CD4-positive, alpha-beta T cell (primary cell): Measurements from ENCODE around the gene PDGFD. TPM values are rescaled to one million over a fixed set of nuclear protein-coding genes. Genes with fewer than 3 reads are reported as not detected.

Source experiments
- ATAC-seq: fragments of 200-7000 bp; cut with Tn5 transposase; one replicate; pipeline ENCODE4 v1.10.0; 2022; ENCODE audit warnings: mild to moderate bottlenecking; ENCODE audit not compliant: poor library complexity
- CTCF ChIA-PET: fragments of 350-600 bp; sonication (Branson Sonifier 250); formaldehyde crosslinking; loops from one replicate; lab custom pipeline; 2021; ENCODE audit warnings: antibody characterized with exemption, inconsistent platforms; lab: Charles Lee
- POLR2A ChIA-PET: fragments of 350-600 bp; sonication (Branson Sonifier 250); formaldehyde crosslinking; loops from one replicate; lab custom pipeline; 2021; ENCODE audit warnings: antibody characterized with exemption, inconsistent platforms; lab: Charles Lee
- DNase-seq, 14 experiments: peaks; one replicate each; pipeline ENCODE4 v3.0.0-alpha.2; 2013 to 2020; ENCODE audit warnings: mixed read lengths in 2 of 14
- H3K27ac ChIP-seq, 2 donors: one replicate each; pipeline versions ENCODE4 v1.5.1 to v1.7.0; 2013; ENCODE audit warnings: low read length in 2 of 2, low read depth in 1 of 2, mild to moderate bottlenecking in 1 of 2
- H3K27me3 ChIP-seq, 2 experiments: 1 replicate in 1 of 2; 2 replicates in 1 of 2; pipeline versions ENCODE4 v1.6.1 to v1.7.0; 2013; ENCODE audit warnings: low read length in 2 of 2, control low read depth in 1 of 2, mild to moderate bottlenecking in 1 of 2, moderate library complexity in 1 of 2; ENCODE audit not compliant: insufficient read depth in 2 of 2, control insufficient read depth in 1 of 2
- H3K36me3 ChIP-seq: one replicate; pipeline ENCODE4 v1.6.1; 2013; ENCODE audit warnings: low read length, control low read depth; ENCODE audit not compliant: insufficient read depth
- H3K4me1 ChIP-seq: one replicate; pipeline ENCODE4 v1.6.1; 2013; ENCODE audit warnings: low read length, control low read depth; ENCODE audit not compliant: insufficient read depth
- H3K4me3 ChIP-seq: one replicate; pipeline ENCODE4 v1.5.1; 2013; ENCODE audit warnings: mild to moderate bottlenecking, low read length, moderate library complexity
- H3K9me3 ChIP-seq, 2 experiments: 1 replicate in 1 of 2; 2 replicates in 1 of 2; pipeline versions ENCODE4 v1.6.1 to v1.7.0; 2013; ENCODE audit warnings: low read length in 2 of 2, mild to moderate bottlenecking in 2 of 2, control low read depth in 1 of 2, moderate library complexity in 1 of 2; ENCODE audit not compliant: control insufficient read depth in 1 of 2, insufficient read depth in 1 of 2
- H3K27ac Mint-ChIP-seq: one replicate; pipeline ENCODE4 v1.8.0; 2020; ENCODE audit warnings: mixed read lengths
- H3K27me3 Mint-ChIP-seq: one replicate; pipeline ENCODE4 v1.8.0; 2021; ENCODE audit warnings: mixed read lengths
- H3K36me3 Mint-ChIP-seq: one replicate; pipeline ENCODE4 v1.8.0; 2021; ENCODE audit warnings: low read depth, mixed read lengths
- H3K4me1 Mint-ChIP-seq: one replicate; pipeline ENCODE4 v1.8.0; 2021; ENCODE audit warnings: low read depth, mixed read lengths
- H3K4me3 Mint-ChIP-seq: one replicate; pipeline ENCODE4 v1.8.0; 2020; ENCODE audit warnings: mild to moderate bottlenecking, mixed read lengths
- H3K9me3 Mint-ChIP-seq: one replicate; pipeline ENCODE4 v1.8.0; 2020; ENCODE audit warnings: mixed read lengths
- CTCF ChIP-seq: fragments of 200-600 bp; IDR thresholded peaks from one replicate; pipeline ENCODE4 v1.8.0; 2022; ENCODE audit warnings: antibody characterized with exemption, mild to moderate bottlenecking
- intact Hi-C, 2 experiments: fragments of 100-400 bp; cut with DNase I in 1 of 2; cut with micrococcal nuclease in 1 of 2; formaldehyde crosslinking; loops; one replicate each; pipeline versions ENCODE4 v1.15.1 to v1.9.0; 2023 to 2025; cut with DNase I, micrococcal nuclease
- total RNA-seq, 174 experiments: library from RNA in 2 of 174; stranded (reverse) in 2 of 174; gene quantifications; one replicate each; pipeline ENCODE4 v1.2.3 and lab custom pipeline; 2021 to 2026

PDGFD gene
- total RNA-seq, 2 experiments from 2014 or later = not detected

- DNase-seq = no peak
- no peak for ATAC-seq
- CTCF ChIA-PET = no interaction called here
- POLR2A ChIA-PET = no interaction called here
- Histone ChIP-seq H3K36me3 (no peaks in the 10 kb centered on the region), H3K27me3 (no peaks in the 10 kb centered on the region), H3K4me1 (no peaks in the 10 kb centered on the region), H3K4me3 (no peak overlapping the region), H3K9me3 (no peaks in the 10 kb centered on the region), H3K27ac (no peak overlapping the region)
- no peaks in the 10 kb centered on the region for H3K4me1 Mint-ChIP-seq
- no peaks in the 10 kb centered on the region for H3K36me3 Mint-ChIP-seq
- no peak for TF ChIP-seq CTCF
- no peaks in the 10 kb centered on the region for H3K27me3 Mint-ChIP-seq
- no peak overlapping the region for H3K4me3 Mint-ChIP-seq
- intact Hi-C loops = no loop called here
- no peak overlapping the region for H3K27ac Mint-ChIP-seq
- peaks cover 2% of the 10 kb centered on the region for H3K9me3 Mint-ChIP-seq
Measured at GRCh38 chr11:103935219-103935618, 228.7 kb downstream of the PDGFD start.

- no peaks in the 10 kb centered on the region for H3K36me3 Mint-ChIP-seq
- no peaks in the 10 kb centered on the region for H3K4me1 Mint-ChIP-seq
- Histone ChIP-seq H3K4me1 (no peaks in the 10 kb centered on the region), H3K27ac (no peak overlapping the region), H3K4me3 (no peak overlapping the region), H3K27me3 (no peaks in the 10 kb centered on the region), H3K9me3 (no peaks in the 10 kb centered on the region), H3K36me3 (no peaks in the 10 kb centered on the region)
- CTCF ChIA-PET = no interaction called here
- H3K9me3 Mint-ChIP-seq = no peaks in the 10 kb centered on the region
- TF ChIP-seq CTCF = no peak
- no peak overlapping the region for H3K27ac Mint-ChIP-seq
- POLR2A ChIA-PET = no interaction called here
- intact Hi-C loops = loop anchor here in 1 of 2 experiments (10.0 kb wide), 1 partner anchor 245 kb away; no protein-coding TSS in a partner anchor
- H3K27me3 Mint-ChIP-seq = peaks cover 4% of the 10 kb centered on the region
- DNase-seq = no peak
- ATAC-seq = no peak
- H3K4me3 Mint-ChIP-seq = no peak overlapping the region
Measured at GRCh38 chr11:103929170-103929903, 234.6 kb downstream of the PDGFD start.

GRCh38 chr11:103928802-103929161, 235.2 kb downstream of the PDGFD start:
- no peak overlapping the region for H3K4me3 ChIP-seq
- no peak overlapping the region for H3K27ac ChIP-seq
- no peaks in the 10 kb centered on the region for H3K4me1 ChIP-seq
- no peaks in the 10 kb centered on the region for H3K9me3 ChIP-seq
- no peaks in the 10 kb centered on the region for H3K27me3 ChIP-seq
- ATAC-seq = no peak
- Mint-ChIP-seq H3K9me3 (no peaks in the 10 kb centered on the region), H3K4me3 (no peak overlapping the region), H3K27me3 (peaks cover 4% of the 10 kb centered on the region), H3K27ac (no peak overlapping the region), H3K4me1 (no peaks in the 10 kb centered on the region), H3K36me3 (no peaks in the 10 kb centered on the region)
- H3K36me3 ChIP-seq = no peaks in the 10 kb centered on the region
- no peak for DNase-seq
- POLR2A ChIA-PET = no interaction called here
- intact Hi-C loops = loop anchor here in 1 of 2 experiments (10.0 kb wide), 1 partner anchor 244 kb away; no protein-coding TSS in a partner anchor
- CTCF ChIA-PET = no interaction called here
- TF ChIP-seq CTCF = no peak
